ENCODE data around the gene MRPS12.

GRCh38 chr19:38964738-38965137 lies 34.0 kb downstream of the MRPS12 start:
- TF ChIP-seq EZH2 (IDR thresholded peaks at IDR 0.05; ENCODE audit: low read depth) (no peak), CTCF (conservative IDR thresholded peaks at IDR 0.05) (no peak)

Measured in PC-9 (cell line).